Measurements from ENCODE around the gene ATP5F1B.

DNA sequence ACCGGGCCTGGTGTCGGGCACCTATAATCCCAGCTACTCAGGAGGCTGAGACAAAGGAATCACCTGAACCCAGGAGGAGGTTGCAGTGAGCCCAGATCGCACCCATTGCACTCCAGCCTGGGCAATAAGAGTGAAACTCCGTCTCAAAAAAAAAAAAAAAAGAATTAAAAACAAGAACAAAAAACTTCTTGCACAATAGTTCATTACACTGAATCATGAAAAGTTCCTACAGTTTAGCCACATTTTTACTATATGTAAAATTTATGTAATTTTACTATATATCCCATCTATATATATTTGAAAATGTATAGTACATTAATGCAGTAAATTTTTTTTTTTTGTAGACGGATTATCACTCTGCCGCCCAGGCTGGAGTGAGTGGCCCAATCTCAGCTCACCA, 4.6 kb downstream of the ATP5F1B start:
- TF ChIP-seq, protein P1, sequence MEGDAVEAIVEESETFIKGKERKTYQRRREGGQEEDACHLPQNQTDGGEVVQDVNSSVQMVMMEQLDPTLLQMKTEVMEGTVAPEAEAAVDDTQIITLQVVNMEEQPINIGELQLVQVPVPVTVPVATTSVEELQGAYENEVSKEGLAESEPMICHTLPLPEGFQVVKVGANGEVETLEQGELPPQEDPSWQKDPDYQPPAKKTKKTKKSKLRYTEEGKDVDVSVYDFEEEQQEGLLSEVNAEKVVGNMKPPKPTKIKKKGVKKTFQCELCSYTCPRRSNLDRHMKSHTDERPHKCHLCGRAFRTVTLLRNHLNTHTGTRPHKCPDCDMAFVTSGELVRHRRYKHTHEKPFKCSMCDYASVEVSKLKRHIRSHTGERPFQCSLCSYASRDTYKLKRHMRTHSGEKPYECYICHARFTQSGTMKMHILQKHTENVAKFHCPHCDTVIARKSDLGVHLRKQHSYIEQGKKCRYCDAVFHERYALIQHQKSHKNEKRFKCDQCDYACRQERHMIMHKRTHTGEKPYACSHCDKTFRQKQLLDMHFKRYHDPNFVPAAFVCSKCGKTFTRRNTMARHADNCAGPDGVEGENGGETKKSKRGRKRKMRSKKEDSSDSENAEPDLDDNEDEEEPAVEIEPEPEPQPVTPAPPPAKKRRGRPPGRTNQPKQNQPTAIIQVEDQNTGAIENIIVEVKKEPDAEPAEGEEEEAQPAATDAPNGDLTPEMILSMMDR (IDR thresholded peaks at IDR 0.05; ENCODE audit: insufficient read depth, low read length, poor library complexity, severe bottlenecking): no peak
- TF ChIP-seq EZH2phosphoT487 (conservative IDR thresholded peaks at IDR 0.05; ENCODE audit: low read length): no peak
